Measurements from ENCODE around the gene NTRK2.

Gene NTRK2

DNA sequence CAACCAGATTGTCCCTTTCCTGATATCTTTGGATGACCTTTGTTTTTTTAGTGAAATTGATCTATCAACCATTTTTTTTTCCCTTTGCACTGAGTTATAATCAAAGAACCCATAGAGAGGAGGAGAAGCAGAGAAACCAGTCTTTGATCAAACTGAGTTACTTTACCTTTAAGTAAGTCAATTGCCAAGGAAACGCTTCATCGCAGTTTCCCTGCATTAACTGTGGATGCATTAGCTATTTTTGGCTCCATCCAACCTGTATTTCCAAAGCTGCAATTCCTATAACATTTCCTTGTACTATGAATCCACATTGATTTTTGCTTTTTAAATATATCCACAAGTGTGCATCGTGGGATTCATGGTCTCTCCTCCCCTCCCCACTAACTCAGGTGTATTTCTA, 268.1 kb downstream of the NTRK2 start:
- no peak overlapping the region for H3K27ac ChIP-seq
- no peak for TF ChIP-seq CTCF (conservative IDR thresholded peaks at IDR 0.05)

- no peak overlapping the region for H3K27ac ChIP-seq
- TF ChIP-seq CTCF (conservative IDR thresholded peaks at IDR 0.05), result no peak
These were observed 270.2 kb downstream of the NTRK2 start for GRCh38 chr9:84939774-84940173.

GRCh38 chr9:84940294-84940693, 270.8 kb downstream of the NTRK2 start:
- no peak for TF ChIP-seq CTCF (conservative IDR thresholded peaks at IDR 0.05)
- H3K27ac ChIP-seq, result no peak overlapping the region

- H3K27ac ChIP-seq, result no peak overlapping the region
- no peak for TF ChIP-seq CTCF (conservative IDR thresholded peaks at IDR 0.05)
These were observed 272.3 kb downstream of the NTRK2 start for GRCh38 chr9:84941792-84942191.

GRCh38 chr9:84943482-84944050, 274.0 kb downstream of the NTRK2 start:
- no peak for TF ChIP-seq CTCF (conservative IDR thresholded peaks at IDR 0.05)
- no peak overlapping the region for H3K27ac ChIP-seq

GRCh38 chr9:84945878-84946538, 276.5 kb downstream of the NTRK2 start:
- H3K27ac ChIP-seq, result no peak overlapping the region
- TF ChIP-seq CTCF (conservative IDR thresholded peaks at IDR 0.05), result no peak

- TF ChIP-seq CTCF (conservative IDR thresholded peaks at IDR 0.05), result no peak
These were observed 278.0 kb downstream of the NTRK2 start for GRCh38 chr9:84947412-84947972.

More at GRCh38 chr9:84947412-84947972, 278.0 kb downstream of the NTRK2 start:
- no peak overlapping the region for H3K27ac ChIP-seq
